Cortex of kidney (tissue), 1 donor: ENCODE data around the gene GRIK5.
"Not testable (repeated sequence)": the region's sequence is repeated elsewhere in the genome, so short reads cannot be mapped to it uniquely, and the experiment has no call there.

Experiments
- DNase-seq: peaks from one replicate; lab custom pipeline; 2025; lab: John Stamatoyannopoulos, UW

Gene GRIK5

GRCh38 chr19:42017040-42017439 lies 53.0 kb downstream of the GRIK5 start:
- DNase-seq = no peak

GRCh38 chr19:42012747-42013146 lies 57.3 kb downstream of the GRIK5 start:
- DNase-seq = not testable (repeated sequence)

GRCh38 chr19:42010245-42011126 lies 59.5 kb downstream of the GRIK5 start:
- no peak for DNase-seq

- no peak for DNase-seq
These were observed 63.4 kb downstream of the GRIK5 start for GRCh38 chr19:42006569-42006968.

- no peak for DNase-seq
These were observed 64.5 kb downstream of the GRIK5 start for GRCh38 chr19:42005504-42005903.

- no peak for DNase-seq
These were observed 66.3 kb downstream of the GRIK5 start for GRCh38 chr19:42003506-42004294.

GRCh38 chr19:41999878-42000208 lies 70.2 kb downstream of the GRIK5 start:
- DNase-seq = no peak

GRCh38 chr19:41999071-41999877 lies 70.7 kb downstream of the GRIK5 start:
- DNase-seq = no peak

- no peak for DNase-seq
These were observed 71.6 kb downstream of the GRIK5 start for GRCh38 chr19:41998246-41999020.

- no peak for DNase-seq
These were observed 72.2 kb downstream of the GRIK5 start for GRCh38 chr19:41997851-41998229.

- DNase-seq = no peak
These were observed 72.7 kb downstream of the GRIK5 start for GRCh38 chr19:41997121-41997850.

- DNase-seq = no peak
These were observed 73.8 kb downstream of the GRIK5 start for GRCh38 chr19:41995959-41996797.

- no peak for DNase-seq
These were observed 74.7 kb downstream of the GRIK5 start for GRCh38 chr19:41994994-41995958.

- no peak for DNase-seq
These were observed 75.5 kb downstream of the GRIK5 start for GRCh38 chr19:41994521-41994971.

- DNase-seq = no peak
These were observed 76.2 kb downstream of the GRIK5 start, which contains the start of gene ATP1A3 for GRCh38 chr19:41993612-41994483. Gene ATP1A3, minus strand, starts transcription at chr19:41994230. Its CDS starts 154 bp downstream, at chr19:41994076.

GRCh38 chr19:41991925-41992569 lies 78.0 kb downstream of the GRIK5 start:
- DNase-seq = not testable (repeated sequence)

GRCh38 chr19:41991025-41991424 lies 79.0 kb downstream of the GRIK5 start:
- DNase-seq = no peak
